ENCODE results near the gene URGCP. TPM values are rescaled to one million over a fixed set of nuclear protein-coding genes. Genes with fewer than 3 reads are reported as not detected.
"Not testable (repeated sequence)": the region's sequence is repeated elsewhere in the genome, so short reads cannot be mapped to it uniquely, and the experiment has no call there.

URGCP gene
- total RNA-seq, 1 experiment from 2014 or later, result 18.7 TPM

GRCh38 chr7:43843296-43843695, 63.1 kb downstream of the URGCP start:
- DNase-seq (ENCODE audit: low read depth), result no peak

- DNase-seq (ENCODE audit: low read depth), result no peak
These were observed 68.2 kb downstream of the URGCP start for GRCh38 chr7:43838201-43838658.

GRCh38 chr7:43834463-43835251, 71.7 kb downstream of the URGCP start:
- peak; percentile 87 for DNase-seq (ENCODE audit: low read depth)

- not testable (repeated sequence) for DNase-seq (ENCODE audit: low read depth)
These were observed 75.5 kb downstream of the URGCP start for GRCh38 chr7:43830917-43831316.

Small RNA genes lying within 50 kb of the gene (small RNA-seq; reads per million reads assigned to genes)
- gene MRPS24, result not detected

Other genes with a start within 250 kb of the URGCP start
- gene COA1, start 177.1 kb downstream of the URGCP start, total RNA-seq (2014; rRNA removed; shearing (Covaris generic)), result 84.4 and 102 TPM in 2 replicates
- 22.0 and 22.6 TPM in 2 replicates for gene BLVRA, start 147.9 kb downstream of the URGCP start, total RNA-seq (2014; rRNA removed; shearing (Covaris generic))
- 154 and 174 TPM in 2 replicates for gene MRPS24, start 37.1 kb downstream of the URGCP start, total RNA-seq (2014; rRNA removed; shearing (Covaris generic))
- gene UBE2D4, start 19.8 kb upstream of the URGCP start, total RNA-seq (2014; rRNA removed; shearing (Covaris generic)), result 16.9 and 18.4 TPM in 2 replicates
- gene SPDYE1, start 91.3 kb upstream of the URGCP start, total RNA-seq (2014; rRNA removed; shearing (Covaris generic)), result not detected in 2 replicates
- 154 and 156 TPM in 2 replicates for gene DBNL, start 138.1 kb upstream of the URGCP start, total RNA-seq (2014; rRNA removed; shearing (Covaris generic))
- gene PGAM2, start 159.0 kb upstream of the URGCP start, total RNA-seq (2014; rRNA removed; shearing (Covaris generic)), result not detected in 2 replicates
- gene POLM, start 175.9 kb upstream of the URGCP start, total RNA-seq (2014; rRNA removed; shearing (Covaris generic)), result 12.8 and 17.4 TPM in 2 replicates
- not detected in 2 replicates for gene AEBP1, start 197.7 kb upstream of the URGCP start, total RNA-seq (2014; rRNA removed; shearing (Covaris generic))
- gene POLD2, start 217.0 kb upstream of the URGCP start, total RNA-seq (2014; rRNA removed; shearing (Covaris generic)), result 163 and 192 TPM in 2 replicates
- gene MYL7, start 234.7 kb upstream of the URGCP start, total RNA-seq (2014; rRNA removed; shearing (Covaris generic)), result not detected in 2 replicates

Measured in HT1080 (cell line).